ENCODE data around the gene ZNF668.

DNA sequence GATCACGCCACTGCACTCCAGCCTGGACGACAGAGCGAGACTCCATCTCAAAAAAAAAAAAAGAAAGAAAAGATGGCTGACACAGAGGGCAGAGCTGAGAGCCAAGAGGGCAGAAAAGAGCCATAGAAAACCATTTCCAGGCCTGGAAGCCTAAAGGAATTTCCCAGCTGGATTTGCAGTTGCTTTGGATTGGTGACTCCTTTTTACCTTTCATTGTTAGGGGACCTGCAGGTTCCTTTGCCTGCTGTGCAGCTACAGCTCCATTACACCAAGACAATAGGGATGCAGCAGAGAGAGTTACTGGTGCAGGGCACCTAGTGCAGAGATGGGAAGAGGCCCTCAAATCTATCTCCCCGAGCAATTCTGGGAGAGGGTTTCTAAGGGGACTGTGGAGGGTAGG, 18.4 kb downstream of the ZNF668 start:
- no peak for TF ChIP-seq EZH2 (IDR thresholded peaks at IDR 0.05; ENCODE audit: borderline replicate concordance, insufficient read depth, low read depth, low read length, poor library complexity, severe bottlenecking)
- TF ChIP-seq, protein P1, sequence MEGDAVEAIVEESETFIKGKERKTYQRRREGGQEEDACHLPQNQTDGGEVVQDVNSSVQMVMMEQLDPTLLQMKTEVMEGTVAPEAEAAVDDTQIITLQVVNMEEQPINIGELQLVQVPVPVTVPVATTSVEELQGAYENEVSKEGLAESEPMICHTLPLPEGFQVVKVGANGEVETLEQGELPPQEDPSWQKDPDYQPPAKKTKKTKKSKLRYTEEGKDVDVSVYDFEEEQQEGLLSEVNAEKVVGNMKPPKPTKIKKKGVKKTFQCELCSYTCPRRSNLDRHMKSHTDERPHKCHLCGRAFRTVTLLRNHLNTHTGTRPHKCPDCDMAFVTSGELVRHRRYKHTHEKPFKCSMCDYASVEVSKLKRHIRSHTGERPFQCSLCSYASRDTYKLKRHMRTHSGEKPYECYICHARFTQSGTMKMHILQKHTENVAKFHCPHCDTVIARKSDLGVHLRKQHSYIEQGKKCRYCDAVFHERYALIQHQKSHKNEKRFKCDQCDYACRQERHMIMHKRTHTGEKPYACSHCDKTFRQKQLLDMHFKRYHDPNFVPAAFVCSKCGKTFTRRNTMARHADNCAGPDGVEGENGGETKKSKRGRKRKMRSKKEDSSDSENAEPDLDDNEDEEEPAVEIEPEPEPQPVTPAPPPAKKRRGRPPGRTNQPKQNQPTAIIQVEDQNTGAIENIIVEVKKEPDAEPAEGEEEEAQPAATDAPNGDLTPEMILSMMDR (IDR thresholded peaks at IDR 0.05), result no peak
